MM.1S (cell line): ENCODE results near the gene ZSWIM4.

Source experiments
- DNase-seq: peaks from one replicate; pipeline ENCODE4 v3.0.0-alpha.2; 2015
- H2AFZ ChIP-seq: fragments of 300-600 bp; sonication (generic); 2 replicates; pipeline ENCODE4 v1.6.0; 2016; ENCODE audit warnings: antibody characterized with exemption, low read length
- H3F3A ChIP-seq: fragments of 300-600 bp; sonication (generic); 2 replicates; pipeline ENCODE4 v1.6.1; 2016; ENCODE audit warnings: mild to moderate bottlenecking, antibody characterized with exemption, low read length, moderate library complexity, mixed read lengths; ENCODE audit not compliant: insufficient read depth
- H3K27ac ChIP-seq: fragments of 300-600 bp; sonication (generic); 2 replicates; pipeline ENCODE4 v1.5.1; 2016; ENCODE audit warnings: mild to moderate bottlenecking, low read length
- H3K27me3 ChIP-seq: fragments of 300-600 bp; sonication (generic); replicated peaks from 2 replicates; pipeline ENCODE4 v1.6.0; 2016; ENCODE audit warnings: low read length; ENCODE audit not compliant: insufficient read depth
- H3K36me3 ChIP-seq: fragments of 300-600 bp; sonication (generic); replicated peaks from 2 replicates; pipeline ENCODE4 v1.6.1; 2016; ENCODE audit warnings: mild to moderate bottlenecking, low read length, mixed read lengths; ENCODE audit not compliant: insufficient read depth
- H3K4me1 ChIP-seq: fragments of 300-600 bp; sonication (generic); 2 replicates; pipeline ENCODE4 v1.6.1; 2016; ENCODE audit warnings: low read length, mixed read lengths
- H3K4me2 ChIP-seq: fragments of 300-600 bp; sonication (generic); 2 replicates; pipeline ENCODE4 v1.6.0; 2016; ENCODE audit warnings: low read depth, low read length
- H3K4me3 ChIP-seq: fragments of 300-600 bp; sonication (generic); 2 replicates; pipeline ENCODE4 v1.5.1; 2016; ENCODE audit warnings: low read length, mixed read lengths
- H3K79me2 ChIP-seq: fragments of 300-600 bp; sonication (generic); 2 replicates; pipeline ENCODE4 v1.6.1; 2016; ENCODE audit warnings: mixed run types, low read length, mixed read lengths
- H3K9ac ChIP-seq: fragments of 300-600 bp; sonication (generic); 2 replicates; pipeline ENCODE4 v1.6.1; 2016; ENCODE audit warnings: low read length, mixed read lengths
- H3K9me2 ChIP-seq: fragments of 300-600 bp; sonication (generic); replicated peaks from 2 replicates; pipeline ENCODE4 v1.6.1; 2016; ENCODE audit warnings: mild to moderate bottlenecking, low read length, mixed read lengths; ENCODE audit not compliant: insufficient read depth
- H3K9me3 ChIP-seq: fragments of 300-600 bp; sonication (generic); replicated peaks from 2 replicates; pipeline ENCODE4 v1.6.1; 2016; ENCODE audit warnings: mild to moderate bottlenecking, low read length, mixed read lengths; ENCODE audit not compliant: insufficient read depth
- H4K20me1 ChIP-seq: fragments of 300-600 bp; sonication (generic); 2 replicates; pipeline ENCODE4 v1.6.1; 2016; ENCODE audit warnings: mild to moderate bottlenecking, low read length, moderate library complexity, mixed read lengths; ENCODE audit not compliant: insufficient read depth
- CTCF ChIP-seq: fragments of 300-600 bp; sonication (generic); IDR thresholded peaks from 2 replicates; pipeline ENCODE4 v1.5.1; 2016; ENCODE audit warnings: antibody characterized with exemption, low read length, mixed read lengths
- EZH2 ChIP-seq: fragments of 300-600 bp; sonication (generic); optimal IDR thresholded peaks from 2 replicates; pipeline ENCODE3; 2017; ENCODE audit warnings: low read depth, mild to moderate bottlenecking, antibody characterized with exemption, low read length, mixed read lengths
- EZH2phosphoT487 ChIP-seq: fragments of 300-600 bp; sonication (generic); IDR thresholded peaks from 2 replicates; pipeline ENCODE4 v1.6.1; 2018; ENCODE audit warnings: antibody characterized with exemption, low read length

Gene ZSWIM4

GRCh38 chr19:13797058-13797440 is 1.8 kb downstream of the ZSWIM4 start:
- Histone ChIP-seq H4K20me1 (no peaks in the 10 kb centered on the region), H2AFZ (no peak overlapping the region), H3F3A (no peaks in the 10 kb centered on the region)

DNA sequence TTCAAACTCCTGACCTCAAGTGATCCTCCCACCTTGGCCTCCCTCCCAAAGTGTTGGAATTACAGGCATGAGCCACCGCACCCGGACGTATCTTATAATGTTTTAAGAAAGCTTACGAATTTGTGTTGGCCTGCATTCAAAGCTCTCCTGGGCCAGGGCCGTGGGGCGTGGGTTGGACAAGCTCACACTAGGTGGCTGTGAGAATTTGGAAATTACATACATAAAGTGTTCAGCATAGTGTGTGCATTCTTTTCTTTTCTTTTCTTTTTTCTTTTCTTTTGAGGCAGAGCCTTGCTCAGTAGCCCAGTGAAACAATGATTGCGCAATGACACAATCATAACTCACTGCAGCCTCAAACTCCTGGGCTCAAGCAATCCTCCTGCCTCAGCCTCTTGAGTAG is 2.6 kb downstream of the ZSWIM4 start:
- no peak overlapping the region for H3K27ac ChIP-seq
- H3K4me2 ChIP-seq = no peak overlapping the region

More at GRCh38 chr19:13797058-13797440, 1.8 kb downstream of the ZSWIM4 start:
- H3K9ac ChIP-seq = no peak overlapping the region
- H3K36me3 ChIP-seq = no peaks in the 10 kb centered on the region
- H3K4me2 ChIP-seq = no peak overlapping the region
- no peaks in the 10 kb centered on the region for H3K27me3 ChIP-seq
- H3K4me1 ChIP-seq = 0 out of 2 replicates have a peak, but pooled peaks cover 5% of the 10 kb centered on the region
- H3K79me2 ChIP-seq = no peaks in the 10 kb centered on the region
- H3K9me3 ChIP-seq = no peaks in the 10 kb centered on the region
- H3K4me3 ChIP-seq = no peak overlapping the region
- no peaks in the 10 kb centered on the region for H3K9me2 ChIP-seq
- H3K27ac ChIP-seq = no peak overlapping the region
- no peak for DNase-seq
- TF ChIP-seq EZH2 = no peak
- no peak for TF ChIP-seq EZH2phosphoT487
- TF ChIP-seq CTCF = no peak

GRCh38 chr19:13799669-13800068 is 4.4 kb downstream of the ZSWIM4 start:
- Histone ChIP-seq H3K36me3 (no peaks in the 10 kb centered on the region), H3K4me3 (no peak overlapping the region), H3K9me2 (no peaks in the 10 kb centered on the region), H2AFZ (no peak overlapping the region), H3K4me2 (no peak overlapping the region), H4K20me1 (no peaks in the 10 kb centered on the region), H3F3A (no peaks in the 10 kb centered on the region), H3K79me2 (no peaks in the 10 kb centered on the region), H3K9ac (no peak overlapping the region), H3K27me3 (no peaks in the 10 kb centered on the region), H3K27ac (no peak overlapping the region), H3K4me1 (0 out of 2 replicates have a peak, but pooled peaks cover 5% of the 10 kb centered on the region), H3K9me3 (no peaks in the 10 kb centered on the region)
- TF ChIP-seq CTCF (no peak), EZH2phosphoT487 (no peak), EZH2 (no peak)
- DNase-seq = no peak

More for the DNA sequence above, 2.6 kb downstream of the ZSWIM4 start:
- no peaks in the 10 kb centered on the region for H3K36me3 ChIP-seq
- H2AFZ ChIP-seq = no peak overlapping the region
- H3K4me1 ChIP-seq = 0 out of 2 replicates have a peak, but pooled peaks cover 5% of the 10 kb centered on the region
- H3K79me2 ChIP-seq = no peaks in the 10 kb centered on the region
- H3K9me3 ChIP-seq = no peaks in the 10 kb centered on the region
- H3K9ac ChIP-seq = no peak overlapping the region
- TF ChIP-seq CTCF (no peak), EZH2 (no peak), EZH2phosphoT487 (no peak)
- no peak overlapping the region for H3K4me3 ChIP-seq
- no peaks in the 10 kb centered on the region for H3K9me2 ChIP-seq
- no peaks in the 10 kb centered on the region for H4K20me1 ChIP-seq
- no peak for DNase-seq
- no peaks in the 10 kb centered on the region for H3K27me3 ChIP-seq
- no peaks in the 10 kb centered on the region for H3F3A ChIP-seq
